CD14-positive monocyte (primary cell): ENCODE measurements around the gene ROBO1. TPM values are rescaled to one million over a fixed set of nuclear protein-coding genes. Genes with fewer than 3 reads are reported as not detected.

Experiments used
- DNase-seq, 3 donors: peaks; one replicate each; pipeline ENCODE4 v3.0.0-alpha.2; 2011 to 2022
- H2AFZ ChIP-seq: 2 replicates; pipeline ENCODE4 v1.6.0; 2012; ENCODE audit warnings: mild to moderate bottlenecking, low read depth, low read length, inconsistent platforms; ENCODE audit not compliant: insufficient read depth, poor library complexity, severe bottlenecking
- H3K27ac ChIP-seq, 2 donors: 1 replicate in 1 of 2; 2 replicates in 1 of 2; pipeline ENCODE4 v1.5.1; 2012 to 2013; ENCODE audit warnings: low read length in 2 of 2, control low read depth in 1 of 2, inconsistent platforms in 1 of 2, low read depth in 1 of 2, mild to moderate bottlenecking in 1 of 2
- H3K27me3 ChIP-seq, 2 donors: one replicate each; pipeline versions ENCODE4 v1.6.0 to v1.6.1; 2011 to 2013; ENCODE audit warnings: low read length in 2 of 2; ENCODE audit not compliant: control insufficient read depth in 2 of 2, insufficient read depth in 2 of 2
- H3K36me3 ChIP-seq, 2 donors: replicated peaks in 1 of 2; 1 replicate in 1 of 2; 2 replicates in 1 of 2; pipeline versions ENCODE4 v1.5.1 to v1.6.1; 2012 to 2013; ENCODE audit warnings: low read length in 2 of 2, control low read depth in 1 of 2, inconsistent platforms in 1 of 2, mild to moderate bottlenecking in 1 of 2; ENCODE audit not compliant: insufficient read depth in 2 of 2, control insufficient read depth in 1 of 2
- H3K4me1 ChIP-seq, 2 donors: 1 replicate in 1 of 2; 2 replicates in 1 of 2; pipeline versions ENCODE4 v1.5.1 to v1.6.1; 2012 to 2013; ENCODE audit warnings: low read length in 2 of 2, control low read depth in 1 of 2, inconsistent platforms in 1 of 2, mild to moderate bottlenecking in 1 of 2, moderate library complexity in 1 of 2; ENCODE audit not compliant: insufficient read depth in 2 of 2, control insufficient read depth in 1 of 2
- H3K4me2 ChIP-seq: replicated peaks from 2 replicates; pipeline ENCODE3; 2012; ENCODE audit warnings: low read length, moderate library complexity, mild to moderate bottlenecking; ENCODE audit not compliant: poor library complexity, severe bottlenecking; ENCODE audit errors: extremely low read depth
- H3K4me3 ChIP-seq, 3 experiments: fragments of 200-600 bp in 1 of 3; sonication (generic) in 1 of 3; replicated peaks in 1 of 3; 1 replicate in 2 of 3; 2 replicates in 1 of 3; pipeline ENCODE4 v1.5.1; 2011 to 2013; ENCODE audit warnings: low read length in 3 of 3, mild to moderate bottlenecking in 3 of 3, control low read depth in 2 of 3, low read depth in 2 of 3, inconsistent platforms in 1 of 3, moderate library complexity in 1 of 3
- H3K79me2 ChIP-seq: 2 replicates; pipeline ENCODE4 v1.6.0; 2012; ENCODE audit warnings: mild to moderate bottlenecking, control low read depth, inconsistent platforms, low read length, moderate library complexity; ENCODE audit not compliant: insufficient read depth
- H3K9ac ChIP-seq: 2 replicates; pipeline ENCODE4 v1.6.0; 2017; ENCODE audit warnings: low read length, mild to moderate bottlenecking; ENCODE audit not compliant: insufficient read depth, poor library complexity, severe bottlenecking
- H3K9me3 ChIP-seq, 2 donors: replicated peaks in 1 of 2; 1 replicate in 1 of 2; 2 replicates in 1 of 2; pipeline versions ENCODE4 v1.5.1 to v1.6.1; 2012 to 2013; ENCODE audit warnings: low read length in 2 of 2, control low read depth in 1 of 2; ENCODE audit not compliant: control insufficient read depth in 1 of 2, insufficient read depth in 1 of 2
- H4K20me1 ChIP-seq: 2 replicates; pipeline ENCODE4 v1.6.0; 2012; ENCODE audit warnings: mild to moderate bottlenecking, low read length, control low read depth, moderate library complexity; ENCODE audit not compliant: insufficient read depth
- H3K27ac Mint-ChIP-seq, 7 donors: one replicate each; pipeline ENCODE4 v1.8.0; 2020; ENCODE audit warnings: mild to moderate bottlenecking in 7 of 7, mixed read lengths in 7 of 7, moderate library complexity in 6 of 7, inconsistent platforms in 2 of 7
- H3K27me3 Mint-ChIP-seq, 3 donors: one replicate each; pipeline ENCODE4 v1.8.0; 2021 to 2022; ENCODE audit warnings: low read depth in 3 of 3, mild to moderate bottlenecking in 3 of 3, mixed read lengths in 3 of 3, moderate library complexity in 3 of 3, inconsistent platforms in 1 of 3
- H3K36me3 Mint-ChIP-seq, 2 donors: one replicate each; pipeline ENCODE4 v1.8.0; 2020; ENCODE audit warnings: mixed read lengths in 2 of 2, inconsistent platforms in 1 of 2, mild to moderate bottlenecking in 1 of 2
- H3K4me1 Mint-ChIP-seq: one replicate; pipeline ENCODE4 v1.8.0; 2020; ENCODE audit warnings: mild to moderate bottlenecking, mixed read lengths
- H3K4me3 Mint-ChIP-seq, 2 donors: one replicate each; pipeline ENCODE4 v1.8.0; 2020; ENCODE audit warnings: mild to moderate bottlenecking in 2 of 2, mixed read lengths in 2 of 2, moderate library complexity in 1 of 2
- H3K9me3 Mint-ChIP-seq, 7 donors: one replicate each; pipeline ENCODE4 v1.8.0; 2020 to 2022; ENCODE audit warnings: mixed read lengths in 7 of 7, mild to moderate bottlenecking in 6 of 7, moderate library complexity in 6 of 7, inconsistent platforms in 2 of 7
- CTCF ChIP-seq: fragments of 200-600 bp; IDR thresholded peaks from one replicate; pipeline ENCODE4 v1.8.0; 2022; ENCODE audit warnings: antibody characterized with exemption, mild to moderate bottlenecking
- WGBS: methylation state at CpG from one replicate; pipeline ENCODE4 v1.1.5; 2013; ENCODE audit warnings: missing lambda C conversion rate; ENCODE audit not compliant: insufficient coverage; 5-methylcytosine and 5-hydroxymethylcytosine counted together
- intact Hi-C, 2 donors: fragments of 100-400 bp; cut with micrococcal nuclease; formaldehyde crosslinking; loops; one replicate each; pipeline versions ENCODE4 v1.15.0 to v1.15.1; 2023
- polyA plus RNA-seq, 3 donors: library from polyadenylated mRNA; depleted of rRNA in 1 of 3; unstranded in 2 of 3; stranded (reverse) in 1 of 3; fragments of 300-500 nt in 2 of 3; fragments of >200 nt in 1 of 3; fragmentation: Illumina TruSeq in 2 of 3; gene quantifications; 1 replicate in 2 of 3; 2 replicates in 1 of 3; pipeline ENCODE4 v1.2.3, GENCODE V29; 2012 to 2021

The ROBO1 gene
- polyA plus RNA-seq, 3 donors: 0.09 to 0.10 TPM; not detected in 1

GRCh38 chr3:79337798-79338197 is 430.0 kb downstream of the ROBO1 start:
- Histone ChIP-seq H3K4me1 (no peaks in the 10 kb centered on the region), H3K36me3 (no peaks in the 10 kb centered on the region), H3K4me3 (no peak overlapping the region), H3K27ac (no peak overlapping the region), H3K9me3 (no peaks in the 10 kb centered on the region), H4K20me1 (no peaks in the 10 kb centered on the region), H3K27me3 (no peaks in the 10 kb centered on the region), H3K79me2 (no peaks in the 10 kb centered on the region), H2AFZ (no peak overlapping the region), H3K9ac (no peak overlapping the region), H3K4me2 (no peak overlapping the region)
- H3K27ac Mint-ChIP-seq: no peak overlapping the region
- DNase-seq: no peak
- peaks cover 0 to 9% (median 2%) of the 10 kb centered on the region in 7 donors for H3K9me3 Mint-ChIP-seq
- H3K4me1 Mint-ChIP-seq: no peaks in the 10 kb centered on the region
- intact Hi-C loops: no loop called here
- H3K27me3 Mint-ChIP-seq: peaks cover 0 to 2% (median 0%) of the 10 kb centered on the region in 3 donors
- no peaks in the 10 kb centered on the region for H3K36me3 Mint-ChIP-seq
- H3K4me3 Mint-ChIP-seq: no peak overlapping the region
- TF ChIP-seq CTCF: no peak

- H4K20me1 ChIP-seq: no peaks in the 10 kb centered on the region
- no peaks in the 10 kb centered on the region for H3K79me2 ChIP-seq
- intact Hi-C loops: no loop called here
- no peak for DNase-seq
- no CpG with 5 or more reads among the region's 2 CpGs for WGBS
- no peaks in the 10 kb centered on the region for H3K9me3 ChIP-seq
- H3K27ac ChIP-seq: no peak overlapping the region
- no peaks in the 10 kb centered on the region for H3K4me1 ChIP-seq
- no peak overlapping the region for H3K9ac ChIP-seq
- H3K36me3 ChIP-seq: no peaks in the 10 kb centered on the region
- no peaks in the 10 kb centered on the region for H3K27me3 ChIP-seq
- peaks cover 0 to 2% (median 0%) of the 10 kb centered on the region in 3 donors for H3K27me3 Mint-ChIP-seq
- no peak overlapping the region for H3K4me3 ChIP-seq
- H3K4me3 Mint-ChIP-seq: no peak overlapping the region
- H3K9me3 Mint-ChIP-seq: peaks cover 0 to 8% (median 0%) of the 10 kb centered on the region in 7 donors
- no peak overlapping the region for H3K27ac Mint-ChIP-seq
- H2AFZ ChIP-seq: no peak overlapping the region
- TF ChIP-seq CTCF: no peak
- H3K4me1 Mint-ChIP-seq: no peaks in the 10 kb centered on the region
- no peaks in the 10 kb centered on the region for H3K36me3 Mint-ChIP-seq
- H3K4me2 ChIP-seq: no peak overlapping the region
These were observed 438.6 kb downstream of the ROBO1 start for GRCh38 chr3:79329154-79329553.
